ENCODE measurements around the gene SPIN1.

Gene SPIN1

DNA sequence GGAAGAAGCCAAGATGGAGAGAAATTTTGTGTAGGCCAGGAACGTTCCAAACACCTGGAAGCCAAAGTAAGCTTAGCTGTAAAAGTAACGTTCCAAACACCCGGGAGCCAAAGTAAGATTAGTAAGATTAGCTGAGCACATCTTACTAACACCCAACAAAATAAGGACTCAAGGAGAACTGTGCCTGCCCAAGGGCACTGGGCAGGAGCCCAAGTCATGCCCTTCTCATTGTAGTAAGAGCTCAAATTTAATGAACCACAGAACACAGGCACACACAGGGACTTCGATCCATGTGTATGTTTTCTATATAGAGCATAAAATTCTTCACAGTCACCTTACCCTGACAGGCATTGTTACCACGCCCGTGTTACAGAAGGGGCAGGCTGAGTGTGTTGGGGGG, 110.6 kb downstream of the SPIN1 start:
- DNase-seq (ENCODE audit: low spot score) = no peak

DNA sequence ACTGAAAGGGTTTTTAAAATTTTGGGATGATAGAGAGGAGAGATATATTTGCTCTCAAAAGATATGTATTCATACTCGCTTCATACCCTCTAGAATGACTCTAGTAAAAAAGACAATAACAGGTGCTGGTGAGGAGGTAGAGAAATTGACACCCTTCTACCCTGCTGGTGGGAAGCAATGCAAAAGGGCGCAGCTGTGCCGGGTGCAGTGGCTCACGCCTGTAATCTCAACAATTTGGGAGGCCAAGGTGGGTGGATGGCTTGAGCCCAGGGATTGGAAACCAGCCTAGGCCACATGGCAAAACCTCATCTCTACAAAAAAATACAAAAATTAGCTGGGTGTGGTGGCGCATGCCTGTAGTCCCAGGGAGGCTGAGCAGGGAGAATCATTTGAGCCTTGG, 112.8 kb downstream of the SPIN1 start:
- no peak for DNase-seq (ENCODE audit: low spot score)

DNA sequence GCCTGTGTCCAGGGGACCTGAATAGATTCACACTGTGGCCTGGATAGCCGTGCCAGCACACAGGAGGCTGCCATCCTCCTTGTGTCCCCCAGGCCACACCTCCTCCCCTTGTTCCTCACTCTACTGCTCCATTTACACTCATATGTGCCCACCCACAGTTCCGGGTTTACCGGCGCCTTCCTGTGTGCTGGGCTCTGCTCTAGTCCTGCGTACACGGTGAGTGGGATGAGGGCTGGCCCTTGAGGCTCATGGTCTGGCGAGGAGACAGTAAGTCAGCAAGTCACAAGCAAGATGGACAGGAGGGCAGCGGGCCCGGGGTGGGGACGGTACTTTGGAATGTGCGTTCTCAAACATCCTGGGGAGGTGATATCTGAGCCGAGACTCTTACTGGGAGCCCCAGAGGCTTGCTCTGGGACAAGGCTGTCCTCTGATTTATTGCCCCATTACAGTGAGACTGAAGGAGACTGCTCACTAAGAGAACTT, 114.3 kb downstream of the SPIN1 start:
- no peak for DNase-seq (ENCODE audit: low spot score)

DNA sequence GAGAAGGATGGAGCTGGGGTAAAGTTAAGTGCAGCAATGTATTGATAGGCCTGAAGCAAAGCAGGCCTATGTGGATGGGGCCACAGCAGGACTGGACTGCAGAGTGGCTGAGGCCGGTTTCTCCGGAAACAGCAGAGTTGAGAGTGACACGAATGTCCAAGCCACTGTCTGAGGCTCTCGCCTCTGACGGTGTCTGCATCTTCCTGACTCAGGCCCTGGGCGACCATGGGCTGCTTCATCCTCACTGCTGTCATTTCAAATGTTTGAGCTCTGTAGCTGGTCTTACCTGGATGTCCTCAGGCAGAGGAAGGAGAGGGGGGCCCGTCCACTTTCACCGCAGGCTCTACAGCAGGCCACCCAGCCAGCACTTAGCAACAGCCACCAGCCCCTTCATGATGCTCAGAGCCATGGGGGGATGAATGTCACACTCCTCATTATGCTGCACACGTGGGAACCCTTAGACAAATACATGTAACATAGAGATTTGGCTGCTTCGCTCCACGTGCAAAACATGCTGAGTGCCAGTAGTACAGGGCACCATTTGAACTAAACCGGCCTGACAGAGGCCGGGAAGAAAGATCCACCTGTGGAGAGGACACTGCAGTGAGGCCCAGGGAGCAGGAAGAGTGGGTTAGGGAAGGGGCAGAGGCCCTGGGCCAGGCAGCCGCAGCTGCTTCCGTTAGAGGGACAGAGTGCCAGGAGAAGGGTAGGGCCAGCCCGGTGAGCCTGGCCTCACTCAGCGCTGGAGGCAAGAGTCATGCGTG, 115.0 kb downstream of the SPIN1 start:
- DNase-seq (ENCODE audit: low spot score) = no peak

DNA sequence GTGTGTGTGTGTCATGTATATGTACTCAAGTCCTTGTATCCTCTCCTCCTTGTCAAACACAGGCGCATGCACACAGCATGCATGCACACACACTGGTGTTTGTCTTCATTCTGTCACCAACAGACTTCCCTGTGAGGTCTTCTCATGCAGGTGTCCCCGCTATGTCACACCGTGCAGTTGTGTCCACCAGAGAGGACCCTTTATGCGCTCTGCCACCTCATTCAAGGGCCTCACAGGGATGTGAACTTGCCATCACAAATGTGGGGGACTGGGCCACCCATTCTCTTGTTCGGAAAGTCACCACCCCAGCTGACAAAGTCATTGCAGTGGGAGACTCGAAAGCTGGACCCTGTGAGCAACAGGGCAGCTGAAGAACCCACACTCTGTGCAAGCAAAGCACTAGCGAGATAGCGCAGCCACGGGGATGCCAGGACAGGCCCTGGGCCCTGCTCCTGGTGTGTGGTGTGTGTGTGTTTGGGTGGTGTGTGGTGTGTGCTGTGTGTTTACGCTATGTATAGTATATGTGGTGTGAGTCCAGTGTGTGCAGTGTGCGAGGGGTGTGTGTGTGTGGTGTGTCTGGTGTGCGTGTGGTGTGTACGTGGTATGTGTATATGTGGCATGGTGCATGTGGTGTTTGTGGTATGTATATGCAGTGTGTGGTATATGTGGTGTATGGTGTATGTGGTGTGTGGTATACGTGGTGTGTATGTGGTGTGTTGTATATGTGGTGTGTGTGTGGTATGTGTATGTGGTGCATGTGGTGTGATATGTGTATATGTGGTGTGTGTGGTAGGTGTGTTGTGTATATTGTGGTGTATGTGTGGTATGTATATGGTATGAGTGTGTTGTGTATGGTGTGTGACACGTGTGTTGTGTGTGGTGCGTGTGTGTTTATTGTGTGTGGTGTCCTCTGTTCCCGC, 115.9 kb downstream of the SPIN1 start:
- no peak for DNase-seq (ENCODE audit: low spot score)

DNA sequence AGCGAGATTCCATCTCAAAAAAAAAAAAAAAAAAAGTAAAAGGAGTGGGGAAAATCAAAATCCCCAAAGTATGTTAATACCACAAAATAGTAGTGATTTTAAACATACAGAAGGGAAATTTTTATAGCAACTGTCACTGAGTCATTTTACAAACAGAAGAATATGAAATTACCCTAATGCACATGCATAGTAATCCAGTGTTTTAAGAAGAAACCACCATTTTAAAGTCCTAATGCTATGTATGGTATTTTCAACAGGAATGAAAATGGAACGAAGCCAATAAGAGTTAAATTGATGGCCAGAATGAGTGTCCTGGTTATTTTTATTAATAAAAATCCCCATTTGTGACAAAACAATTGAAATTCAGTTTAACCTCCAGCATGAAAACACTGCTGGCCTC, 120.1 kb downstream of the SPIN1 start:
- peak; percentile 20 for DNase-seq (ENCODE audit: low spot score)

DNA sequence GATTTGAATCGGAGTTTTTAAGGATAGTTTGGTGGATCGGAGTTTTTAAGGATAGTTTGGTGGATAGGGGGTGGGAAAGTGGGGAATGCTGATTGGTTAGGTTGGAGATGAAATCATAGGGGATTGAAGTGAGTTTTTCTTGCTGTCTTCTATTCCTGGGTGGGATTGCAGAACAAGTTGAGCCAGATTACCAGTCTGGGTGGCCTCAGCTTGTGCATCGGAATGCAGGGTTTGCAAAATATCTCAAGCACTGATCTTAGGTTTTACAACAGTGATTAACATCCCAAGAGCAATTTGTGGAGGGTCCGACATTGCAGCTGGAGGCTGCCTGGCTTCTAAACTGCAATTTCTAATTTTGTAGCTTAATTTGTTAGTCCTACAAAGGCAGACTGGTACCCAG, 123.7 kb downstream of the SPIN1 start:
- no peak for DNase-seq (ENCODE audit: low spot score)

DNA sequence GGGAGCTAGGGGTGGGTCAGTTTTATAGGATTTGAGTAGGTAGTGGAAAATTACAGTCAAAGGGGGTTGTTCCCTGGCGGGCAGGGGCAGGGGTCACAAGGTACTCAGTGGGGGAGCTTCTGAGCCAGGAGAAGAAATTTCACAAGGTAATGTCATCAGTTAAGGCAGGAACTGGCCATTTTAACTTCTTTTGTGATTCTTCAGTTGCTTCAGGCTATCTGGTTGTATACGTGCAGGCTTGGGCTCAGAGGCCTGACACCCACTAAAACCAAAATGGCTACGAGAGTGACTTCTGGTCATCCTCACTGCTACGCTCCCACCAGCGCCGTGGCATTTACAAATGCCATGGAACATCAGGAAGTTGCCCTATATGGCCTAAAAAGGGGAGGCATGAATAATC, 126.0 kb downstream of the SPIN1 start:
- DNase-seq (ENCODE audit: low spot score) = no peak

DNA sequence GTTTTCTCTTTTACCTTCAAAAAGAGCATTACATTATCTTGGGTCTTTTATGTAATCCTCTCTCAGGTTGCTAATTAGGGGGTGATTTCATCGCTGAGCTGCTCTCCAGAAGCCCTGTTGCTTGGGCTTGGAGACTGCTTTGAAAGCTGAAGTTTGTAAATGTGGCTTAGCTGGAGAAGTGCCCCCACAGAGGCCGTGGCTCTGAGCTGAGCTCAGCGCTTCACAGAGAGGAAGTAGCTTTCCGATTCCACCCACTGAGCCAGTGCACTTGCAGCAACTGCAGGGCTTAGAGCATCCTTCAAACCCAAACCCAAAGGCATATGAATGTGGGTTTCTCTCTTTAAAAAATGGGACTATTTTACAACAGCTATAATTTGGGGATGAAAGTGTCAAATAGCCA, 133.1 kb downstream of the SPIN1 start:
- DNase-seq (ENCODE audit: low spot score) = no peak

DNA sequence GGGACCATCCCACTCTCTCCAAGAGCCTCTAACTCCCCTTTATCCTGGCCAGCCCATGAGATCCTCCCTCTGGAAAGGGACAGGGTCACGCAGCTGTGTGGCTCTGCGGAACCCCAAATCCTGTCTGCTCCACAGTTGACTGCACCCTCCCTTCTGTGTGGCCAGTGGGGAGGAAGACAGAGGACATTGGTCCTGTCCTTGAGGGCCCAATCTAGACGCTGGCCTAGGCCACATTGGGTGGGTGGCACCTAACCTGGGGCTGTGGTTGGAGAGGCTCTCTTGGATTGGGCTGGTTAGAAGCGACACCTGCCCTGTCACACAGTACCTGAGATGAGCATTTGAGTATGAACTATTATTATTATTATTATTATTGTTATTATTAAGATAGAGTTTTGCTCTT, 134.1 kb downstream of the SPIN1 start:
- no peak for DNase-seq (ENCODE audit: low spot score)

DNA sequence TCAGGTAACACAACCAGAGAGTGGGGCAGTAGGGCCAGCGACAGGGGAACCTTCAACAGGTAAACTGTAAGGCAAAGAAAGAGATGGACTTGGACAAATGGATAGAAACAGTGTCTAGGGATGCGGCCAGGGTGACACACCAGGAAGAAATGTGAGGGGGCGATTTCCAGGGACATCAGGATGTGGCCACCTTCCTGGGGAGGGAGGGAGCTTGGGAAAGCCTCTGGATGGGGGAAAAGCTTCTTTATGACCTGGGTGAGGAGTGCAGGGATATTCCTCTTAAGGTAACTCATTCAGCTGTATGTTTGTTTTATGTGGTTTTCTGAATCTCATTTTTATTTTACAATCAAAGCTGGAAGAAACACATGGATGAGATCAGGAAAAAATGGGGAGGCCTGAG, 134.8 kb downstream of the SPIN1 start:
- DNase-seq (ENCODE audit: low spot score) = peak; percentile 76

DNA sequence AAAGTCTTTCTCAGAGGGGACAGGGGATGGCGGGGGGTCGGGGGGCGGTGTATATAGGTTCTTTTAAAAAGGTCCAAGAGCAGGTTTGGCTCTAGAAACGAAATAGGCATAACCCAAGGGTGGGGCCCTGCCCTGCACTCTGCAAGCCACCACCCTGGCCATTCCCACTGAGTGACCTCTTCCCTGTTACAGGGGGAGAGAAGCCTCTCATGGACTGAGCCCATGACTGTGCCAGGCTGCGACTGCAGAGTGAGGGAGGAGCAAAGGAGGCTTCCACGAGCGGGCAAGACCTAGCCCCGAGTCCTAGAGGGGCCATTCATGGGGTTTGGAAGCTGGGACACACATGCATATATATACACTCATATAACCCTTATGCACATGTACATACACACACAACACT, 136.7 kb downstream of the SPIN1 start:
- DNase-seq (ENCODE audit: low spot score) = no peak

DNA sequence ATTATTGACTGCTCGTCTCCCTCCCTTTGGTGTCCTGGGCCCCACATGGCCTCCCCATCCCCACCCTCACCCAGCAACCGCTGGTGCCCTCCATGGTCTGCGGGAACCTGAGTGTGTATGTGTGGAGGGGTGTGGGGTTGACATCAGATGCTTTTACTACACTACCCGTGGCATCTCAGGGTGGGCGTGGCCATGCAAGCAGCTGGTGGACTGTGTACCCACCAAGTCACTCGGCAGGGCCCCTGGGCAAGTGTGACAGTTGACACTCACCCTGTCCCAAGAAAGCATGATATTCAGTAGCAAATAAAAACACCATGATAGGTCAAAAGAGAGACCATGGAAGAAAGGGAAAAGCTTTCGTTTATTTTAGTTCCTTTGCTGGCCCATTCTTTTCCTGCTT, 139.4 kb downstream of the SPIN1 start:
- no peak for DNase-seq (ENCODE audit: low spot score)

All from hepatic stellate cell (primary cell).